GM23338 (cell line): ENCODE results near the gene GCK. TPM values are rescaled to one million over a fixed set of nuclear protein-coding genes. Genes with fewer than 3 reads are reported as not detected.

Source experiments
- CTCF ChIP-seq, 2 experiments: fragments of 200-600 bp in 1 of 2; sonication (generic) in 1 of 2; conservative IDR thresholded peaks; 2 replicates each; pipeline versions ENCODE4 v1.5.1 to v1.6.1; 2016 to 2017; ENCODE audit warnings: antibody characterized with exemption in 2 of 2, low read depth in 2 of 2, mild to moderate bottlenecking in 2 of 2, moderate library complexity in 1 of 2
- ETS1 ChIP-seq: IDR thresholded peaks from 2 replicates; pipeline ENCODE4 v1.6.1; 2016; ENCODE audit warnings: antibody characterized with exemption
- JUNB ChIP-seq: IDR thresholded peaks from one replicate; pipeline ENCODE4 v1.6.1; 2016; ENCODE audit warnings: antibody characterized with exemption; ENCODE audit not compliant: unreplicated experiment
- STAT1 ChIP-seq: IDR thresholded peaks from one replicate; pipeline ENCODE4 v1.6.1; 2016; ENCODE audit warnings: antibody characterized with exemption; ENCODE audit not compliant: unreplicated experiment
- ZNF331 ChIP-seq: fragments of 250-450 bp; sonication (Bioruptor Pico); IDR thresholded peaks from 2 replicates; pipeline ENCODE4 v1.5.0; 2020; ENCODE audit warnings: low read depth, mild to moderate bottlenecking, moderate library complexity
- ZNF462 ChIP-seq: fragments of 250-450 bp; sonication (Bioruptor Pico); IDR thresholded peaks from 2 replicates; pipeline ENCODE4 v1.5.0; 2020; ENCODE audit warnings: mild to moderate bottlenecking, moderate library complexity
- polyA plus RNA-seq: library from polyadenylated mRNA; unstranded; fragments of >200 nt; fragmentation: Nextera tagmentation; extraction: Ambion mirVana; gene quantifications from 2 replicates; pipeline ENCODE4 v1.2.1, GENCODE V29; 2016
- total RNA-seq: library from RNA; depleted of rRNA; stranded (reverse); fragments of >200 nt; shearing (Covaris generic); gene quantifications from 2 replicates; pipeline ENCODE4 v1.2.3, GENCODE V29; 2014

Gene GCK
- total and polyA plus RNA-seq, 2 experiments from 2014 or later: 6.1 to 7.3 TPM

GRCh38 chr7:44213206-44213876, 24.1 kb upstream of the GCK start (continued):
- TF ChIP-seq ZNF462: no peak
- TF ChIP-seq STAT1: no peak
- no peak for TF ChIP-seq CTCF (conservative IDR thresholded peaks at IDR 0.05; ENCODE audit: low read depth in 2 of 2)
- TF ChIP-seq JUNB: no peak
- TF ChIP-seq ETS1: no peak
- TF ChIP-seq ZNF331: no peak
